Kidney (tissue), 14 donors: Measurements from ENCODE around the gene SLC35B1. TPM values are rescaled to one million over a fixed set of nuclear protein-coding genes. Genes with fewer than 3 reads are reported as not detected.

Source experiments
- DNase-seq, 5 donors: peaks; one replicate each; pipeline ENCODE4 v3.0.0-alpha.2; 2013 to 2020
- FAIRE-seq: peaks from 2 replicates; lab custom pipeline; 2012; peaks lifted over from hg19 to GRCh38; lab: Jason Lieb, UNC
- H3K27ac ChIP-seq, 2 donors: one replicate each; pipeline ENCODE4 v1.7.0; 2013; ENCODE audit warnings: low read depth in 2 of 2, low read length in 2 of 2, inconsistent platforms in 1 of 2
- H3K27me3 ChIP-seq: one replicate; pipeline ENCODE4 v1.7.1; 2013; ENCODE audit warnings: low read length, inconsistent platforms; ENCODE audit not compliant: control insufficient read depth, insufficient read depth
- H3K36me3 ChIP-seq, 3 donors: one replicate each; pipeline versions ENCODE4 v1.7.0 to v1.7.1; 2013; ENCODE audit warnings: low read length in 3 of 3, control low read depth in 1 of 3, inconsistent platforms in 1 of 3; ENCODE audit not compliant: insufficient read depth in 3 of 3, control insufficient read depth in 2 of 3
- H3K4me1 ChIP-seq, 3 donors: one replicate each; pipeline versions ENCODE4 v1.7.0 to v1.7.1; 2013; ENCODE audit warnings: low read length in 3 of 3, inconsistent platforms in 1 of 3, low read depth in 1 of 3; ENCODE audit not compliant: control insufficient read depth in 2 of 3, insufficient read depth in 2 of 3
- H3K4me3 ChIP-seq, 3 donors: one replicate each; pipeline versions ENCODE4 v1.7.0 to v1.8.1; 2013; ENCODE audit warnings: low read length in 3 of 3, control low read depth in 1 of 3, inconsistent platforms in 1 of 3
- H3K9ac ChIP-seq, 3 donors: one replicate each; pipeline versions ENCODE4 v1.7.0 to v1.7.1; 2013; ENCODE audit warnings: low read length in 3 of 3, control low read depth in 1 of 3, inconsistent platforms in 1 of 3
- H3K9me3 ChIP-seq, 3 donors: one replicate each; pipeline versions ENCODE4 v1.7.0 to v1.7.1; 2013; ENCODE audit warnings: low read length in 3 of 3, control low read depth in 1 of 3, inconsistent platforms in 1 of 3; ENCODE audit not compliant: control insufficient read depth in 2 of 3, insufficient read depth in 1 of 3
- CTCF ChIP-seq: IDR thresholded peaks from 3 replicates; pipeline ENCODE4 v1.5.1; 2012; ENCODE audit warnings: mild to moderate bottlenecking, moderate library complexity, borderline replicate concordance; ENCODE audit not compliant: insufficient read depth; ENCODE audit errors: extremely low read depth
- intact Hi-C: fragments of 100-400 bp; cut with DNase I; formaldehyde crosslinking; loops from one replicate; pipeline ENCODE4 v1.11.1; 2022
- polyA plus RNA-seq: library from polyadenylated mRNA; stranded (reverse); fragments of 350-450 nt; fragmentation: Illumina TruSeq; extraction: RNeasy Lipid Tissue Mini Kit (QIAGEN cat#74804); gene quantifications from one replicate; pipeline ENCODE4 v1.2.3, GENCODE V29; 2014; ENCODE audit warnings: low read depth, low replicate concordance; ENCODE audit not compliant: insufficient read depth
- total RNA-seq: library from RNA; stranded (reverse); fragmentation: NEBNext Ultra II Directional; extraction: Animal tissue kit (Norgen Biotek cat#: 25700); gene quantifications from one replicate; pipeline ENCODE4 v1.2.1, GENCODE V29; 2021
- donor health status: control.
- donor health status: control.
- donor health status: control.
- donor health status: control.
- donor health status: control.
- donor health status: DM: yes; HTN: yes; CAD: no.
- donor health status: Normal renal cell carcinoma (clear cell type).

Gene SLC35B1
- total and polyA plus RNA-seq, 2 donors from 2014 or later, result 56.6 to 83.7 TPM

GRCh38 chr17:49659661-49660382 lies 47.9 kb downstream of the SLC35B1 start:
- Histone ChIP-seq H3K27ac (no peak overlapping the region), H3K4me1 (no peaks in the 10 kb centered on the region), H3K36me3 (no peaks in the 10 kb centered on the region), H3K27me3 (no peaks in the 10 kb centered on the region), H3K9me3 (no peaks in the 10 kb centered on the region), H3K4me3 (no peak overlapping the region), H3K9ac (no peak overlapping the region)
- no peak for TF ChIP-seq CTCF
- DNase-seq, result no peak
- FAIRE-seq, result no peak
- intact Hi-C loops, result no loop called here

DNA sequence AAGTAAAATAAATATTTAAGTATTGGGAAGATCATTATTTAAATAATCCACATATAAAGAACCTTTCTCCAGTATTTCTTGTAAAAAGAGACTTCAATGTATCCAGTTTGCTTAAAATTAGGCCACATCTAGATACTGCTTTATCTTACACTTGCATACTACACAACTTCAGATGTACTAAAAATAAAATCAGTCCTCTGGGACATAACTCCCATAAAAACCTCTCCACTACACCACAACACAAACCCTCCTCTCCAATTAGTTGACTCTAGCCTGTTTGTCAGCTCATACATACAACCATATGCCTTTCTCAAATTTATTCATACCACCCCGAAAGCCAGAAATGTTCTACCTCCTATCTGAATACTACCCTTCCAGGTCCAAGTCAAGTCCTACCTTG lies 51.5 kb downstream of the SLC35B1 start:
- intact Hi-C loops, result no loop called here
- peaks cover 0 to 10% (median 0%) of the 10 kb centered on the region in 3 donors for H3K4me1 ChIP-seq
- no peaks in the 10 kb centered on the region for H3K27me3 ChIP-seq
- DNase-seq (no peak), FAIRE-seq (no peak)
- no peak overlapping the region for H3K4me3 ChIP-seq
- H3K36me3 ChIP-seq, result no peaks in the 10 kb centered on the region
- H3K9ac ChIP-seq, result no peak overlapping the region
- H3K27ac ChIP-seq, result no peak overlapping the region
- H3K9me3 ChIP-seq, result no peaks in the 10 kb centered on the region
- TF ChIP-seq CTCF, result no peak

Other genes with a start within 250 kb of the SLC35B1 start
- gene NGFR, start 212.7 kb downstream of the SLC35B1 start, total RNA-seq, result 13.2 TPM
- gene NGFR, start 212.7 kb downstream of the SLC35B1 start, polyA plus RNA-seq, result 9.4 TPM
- 0.98 TPM for gene NXPH3, start 132.1 kb downstream of the SLC35B1 start, total RNA-seq
- gene NXPH3, start 132.1 kb downstream of the SLC35B1 start, polyA plus RNA-seq, result 1.2 TPM
- gene SPOP, start 29.9 kb downstream of the SLC35B1 start, total RNA-seq, result 73.8 TPM
- gene SPOP, start 29.9 kb downstream of the SLC35B1 start, polyA plus RNA-seq, result 28.2 TPM
- 12.9 TPM for gene FAM117A, start 56.2 kb upstream of the SLC35B1 start, total RNA-seq
- 11.1 TPM for gene FAM117A, start 56.2 kb upstream of the SLC35B1 start, polyA plus RNA-seq
- gene KAT7, start 80.7 kb upstream of the SLC35B1 start, total RNA-seq, result 76.9 TPM
- gene KAT7, start 80.7 kb upstream of the SLC35B1 start, polyA plus RNA-seq, result 18.4 TPM
- 0.47 TPM for gene TAC4, start 140.1 kb upstream of the SLC35B1 start, total RNA-seq
- not detected for gene TAC4, start 140.1 kb upstream of the SLC35B1 start, polyA plus RNA-seq